GM10847 (cell line): ENCODE measurements around the gene NR2E3.

ENCODE experiments used
- POLR2A ChIP-seq: IDR thresholded peaks from 2 replicates; pipeline ENCODE4 v1.6.1; 2011; ENCODE audit not compliant: insufficient read length; ENCODE audit errors: extremely low read depth

NR2E3 gene

GRCh38 chr15:71804695-71805470, 5.5 kb upstream of the NR2E3 start:
- no peak for TF ChIP-seq POLR2A

GRCh38 chr15:71806452-71806931, 3.9 kb upstream of the NR2E3 start:
- TF ChIP-seq POLR2A = no peak

- TF ChIP-seq POLR2A = no peak
These were observed 3.2 kb upstream of the NR2E3 start for GRCh38 chr15:71807125-71807629.

- TF ChIP-seq POLR2A = no peak
These were observed 2.7 kb upstream of the NR2E3 start for GRCh38 chr15:71807691-71808091.

GRCh38 chr15:71808311-71809020, 1.9 kb upstream of the NR2E3 start:
- no peak for TF ChIP-seq POLR2A

- TF ChIP-seq POLR2A = no peak
These were observed 1.0 kb upstream of the NR2E3 start for GRCh38 chr15:71809346-71809745.

GRCh38 chr15:71811036-71811736, 832 bp downstream of the NR2E3 start:
- TF ChIP-seq POLR2A = no peak

- TF ChIP-seq POLR2A = no peak
These were observed 1.7 kb downstream of the NR2E3 start for GRCh38 chr15:71811752-71812735.

- TF ChIP-seq POLR2A = no peak
These were observed 2.8 kb downstream of the NR2E3 start for GRCh38 chr15:71812966-71813722.

- TF ChIP-seq POLR2A = no peak
These were observed 3.5 kb downstream of the NR2E3 start for GRCh38 chr15:71813723-71814470.

GRCh38 chr15:71815301-71815700, 4.9 kb downstream of the NR2E3 start:
- no peak for TF ChIP-seq POLR2A

- no peak for TF ChIP-seq POLR2A
These were observed 7.0 kb downstream of the NR2E3 start for GRCh38 chr15:71817351-71817750.

- TF ChIP-seq POLR2A = no peak
These were observed 9.8 kb downstream of the NR2E3 start for GRCh38 chr15:71820127-71820526.
